ENCODE results near the gene PTGFR. TPM values are rescaled to one million over a fixed set of nuclear protein-coding genes. Genes with fewer than 3 reads are reported as not detected.

PTGFR gene
- polyA plus RNA-seq, 1 experiment: 4.1 TPM

DNA sequence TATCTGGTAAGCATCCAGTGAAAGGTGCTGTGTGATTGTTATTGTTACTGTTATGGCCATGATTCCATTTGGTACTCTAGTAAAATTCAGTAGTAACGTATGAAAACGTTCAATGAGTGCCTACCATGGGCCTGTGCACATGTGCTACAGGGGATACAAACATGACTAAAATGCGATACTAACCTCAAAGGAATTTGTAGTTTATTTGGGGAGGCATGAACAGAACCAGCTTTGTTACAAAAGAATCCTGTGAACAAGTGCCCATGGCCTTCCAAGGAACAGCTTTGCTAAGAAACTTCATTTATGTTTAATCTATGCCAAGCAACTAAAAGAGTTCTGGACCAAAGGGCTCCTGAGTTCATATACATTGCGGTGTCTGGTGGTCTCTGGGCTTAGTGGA lies 28.7 kb downstream of the PTGFR start:
- H3K27me3 ChIP-seq (ENCODE audit: control insufficient read depth, insufficient read depth, low read length): no peaks in the 10 kb centered on the region
- peaks cover 1% of the 10 kb centered on the region; the same call in 1 of the 2 replicates for H3K36me3 ChIP-seq (ENCODE audit: control insufficient read depth, insufficient read depth, low read length)
- POLR2A ChIA-PET: no interaction called here
- TF ChIP-seq, protein P1, sequence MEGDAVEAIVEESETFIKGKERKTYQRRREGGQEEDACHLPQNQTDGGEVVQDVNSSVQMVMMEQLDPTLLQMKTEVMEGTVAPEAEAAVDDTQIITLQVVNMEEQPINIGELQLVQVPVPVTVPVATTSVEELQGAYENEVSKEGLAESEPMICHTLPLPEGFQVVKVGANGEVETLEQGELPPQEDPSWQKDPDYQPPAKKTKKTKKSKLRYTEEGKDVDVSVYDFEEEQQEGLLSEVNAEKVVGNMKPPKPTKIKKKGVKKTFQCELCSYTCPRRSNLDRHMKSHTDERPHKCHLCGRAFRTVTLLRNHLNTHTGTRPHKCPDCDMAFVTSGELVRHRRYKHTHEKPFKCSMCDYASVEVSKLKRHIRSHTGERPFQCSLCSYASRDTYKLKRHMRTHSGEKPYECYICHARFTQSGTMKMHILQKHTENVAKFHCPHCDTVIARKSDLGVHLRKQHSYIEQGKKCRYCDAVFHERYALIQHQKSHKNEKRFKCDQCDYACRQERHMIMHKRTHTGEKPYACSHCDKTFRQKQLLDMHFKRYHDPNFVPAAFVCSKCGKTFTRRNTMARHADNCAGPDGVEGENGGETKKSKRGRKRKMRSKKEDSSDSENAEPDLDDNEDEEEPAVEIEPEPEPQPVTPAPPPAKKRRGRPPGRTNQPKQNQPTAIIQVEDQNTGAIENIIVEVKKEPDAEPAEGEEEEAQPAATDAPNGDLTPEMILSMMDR (IDR thresholded peaks at IDR 0.05; ENCODE audit: insufficient read depth, low read depth, low read length): no peak
- CTCF ChIA-PET: interaction anchor here (0.7 to 1.2 kb wide), 2 partner anchors 23 to 34 kb away, joined by 3 to 4 read pairs; no protein-coding TSS in a partner anchor
- peak; percentile 31 for DNase-seq (ENCODE audit: low read depth)
- no peak overlapping the region for H3K4me3 ChIP-seq (ENCODE audit: low read depth, low read length)

DNA sequence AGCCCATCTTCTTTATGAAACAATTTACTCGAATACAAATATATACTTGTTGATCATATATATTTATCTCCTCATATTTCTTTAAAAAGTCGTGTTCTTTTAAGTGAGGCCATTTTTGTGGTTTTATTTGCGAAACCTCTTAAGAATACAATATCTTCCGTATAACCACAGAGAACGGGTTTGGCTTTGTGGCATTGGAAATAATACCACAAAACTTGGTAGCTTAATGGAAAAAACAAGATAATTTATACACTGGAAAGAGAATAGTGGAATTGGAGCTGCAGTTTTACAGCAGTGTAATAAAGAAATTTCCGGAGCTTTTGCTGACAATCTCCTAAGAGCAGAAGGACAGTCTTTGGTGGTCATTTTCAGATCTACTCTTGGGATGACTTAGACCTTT lies 29.4 kb downstream of the PTGFR start:
- Histone ChIP-seq H3K4me3 (ENCODE audit: low read depth, low read length) (no peak overlapping the region), H3K27me3 (ENCODE audit: control insufficient read depth, insufficient read depth, low read length) (no peaks in the 10 kb centered on the region), H3K36me3 (ENCODE audit: control insufficient read depth, insufficient read depth, low read length) (no peaks in the 10 kb centered on the region)
- POLR2A ChIA-PET: no interaction called here
- TF ChIP-seq, protein P1 (IDR thresholded peaks at IDR 0.05; ENCODE audit: insufficient read depth, low read depth, low read length): no peak
- CTCF ChIA-PET: interaction anchor here (1.4 kb wide), 1 partner anchor 10 kb away, joined by 5 read pairs; no protein-coding TSS in a partner anchor
- DNase-seq (ENCODE audit: low read depth): no peak

DNA sequence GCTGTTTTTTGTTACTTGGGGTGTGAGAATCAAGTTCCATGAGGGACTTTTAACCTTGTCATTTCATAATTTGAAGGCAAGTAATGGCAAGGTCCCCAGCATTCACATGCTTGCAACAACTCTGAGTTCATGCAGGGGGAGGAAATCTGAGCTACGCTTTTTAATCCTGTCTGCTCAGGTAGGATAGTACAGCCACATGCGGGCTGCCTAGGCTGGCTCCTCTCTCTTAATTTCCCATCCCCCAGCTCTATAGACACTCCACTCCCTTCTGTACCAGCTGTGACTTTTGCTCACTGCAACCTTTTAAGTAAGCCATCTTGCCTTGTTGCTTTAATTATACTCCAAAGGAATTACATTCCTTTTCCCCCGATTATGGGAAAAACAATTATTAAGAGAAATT lies 30.1 kb downstream of the PTGFR start:
- DNase-seq (ENCODE audit: low read depth): no peak
- TF ChIP-seq, protein P1 (IDR thresholded peaks at IDR 0.05; ENCODE audit: insufficient read depth, low read depth, low read length): no peak
- Histone ChIP-seq H3K27me3 (ENCODE audit: control insufficient read depth, insufficient read depth, low read length) (no peaks in the 10 kb centered on the region), H3K4me3 (ENCODE audit: low read depth, low read length) (no peak overlapping the region), H3K36me3 (ENCODE audit: control insufficient read depth, insufficient read depth, low read length) (no peaks in the 10 kb centered on the region)
- CTCF ChIA-PET: interaction anchor here (1.4 kb wide), 1 partner anchor 10 kb away, joined by 5 read pairs; no protein-coding TSS in a partner anchor
- POLR2A ChIA-PET: no interaction called here

DNA sequence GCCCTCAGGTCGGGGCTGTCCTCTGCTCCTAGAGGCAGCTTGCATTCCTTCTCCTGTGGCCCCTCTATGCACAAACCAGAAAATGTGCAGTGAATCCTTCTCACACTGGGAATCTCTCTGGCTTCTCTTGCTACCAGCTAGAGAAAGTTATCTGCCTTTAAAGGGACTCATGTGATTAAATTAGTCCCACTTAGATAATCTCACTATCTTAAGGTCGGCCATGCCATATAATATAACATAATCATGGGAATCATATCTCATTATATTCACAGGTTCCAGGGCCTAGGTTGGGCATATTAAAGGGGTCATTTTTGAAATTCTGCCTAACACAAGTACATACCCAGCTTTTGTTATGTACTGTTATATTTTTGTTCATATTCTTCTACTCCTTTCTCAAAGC lies 31.4 kb downstream of the PTGFR start:
- CTCF ChIA-PET: interaction anchor here (0.8 kb wide), 1 partner anchor 23 kb away, joined by 3 read pairs; no protein-coding TSS in a partner anchor
- Histone ChIP-seq H3K27me3 (ENCODE audit: control insufficient read depth, insufficient read depth, low read length) (no peaks in the 10 kb centered on the region), H3K4me3 (ENCODE audit: low read depth, low read length) (no peak overlapping the region), H3K36me3 (ENCODE audit: control insufficient read depth, insufficient read depth, low read length) (no peaks in the 10 kb centered on the region)
- TF ChIP-seq, protein P1 (IDR thresholded peaks at IDR 0.05; ENCODE audit: insufficient read depth, low read depth, low read length): no peak
- DNase-seq (ENCODE audit: low read depth): no peak
- POLR2A ChIA-PET: no interaction called here

DNA sequence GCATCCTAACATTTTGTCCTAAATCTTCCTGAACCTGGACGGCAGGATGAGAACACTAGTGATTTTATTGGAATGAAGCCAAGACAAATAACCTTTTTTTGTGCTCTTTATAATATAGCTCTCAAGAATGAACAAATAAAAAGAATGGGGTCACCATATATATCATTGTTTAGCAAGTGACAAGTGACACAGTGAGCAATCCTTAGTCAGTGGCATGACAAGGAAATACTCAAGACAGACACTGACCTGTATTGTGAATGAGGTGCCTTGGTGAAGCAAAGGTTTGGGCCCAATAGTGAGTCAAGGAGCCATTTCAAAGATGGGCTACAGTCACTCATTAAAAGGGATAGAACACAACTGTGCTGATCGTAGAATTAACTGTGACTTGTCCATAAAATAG lies 35.7 kb downstream of the PTGFR start:
- ChIA-PET POLR2A (no interaction called here), CTCF (no interaction called here)
- H3K27me3 ChIP-seq (ENCODE audit: control insufficient read depth, insufficient read depth, low read length): no peaks in the 10 kb centered on the region
- TF ChIP-seq, protein P1 (IDR thresholded peaks at IDR 0.05; ENCODE audit: insufficient read depth, low read depth, low read length): no peak
- H3K4me3 ChIP-seq (ENCODE audit: low read depth, low read length): no peak overlapping the region
- no peak for DNase-seq (ENCODE audit: low read depth)
- no peaks in the 10 kb centered on the region for H3K36me3 ChIP-seq (ENCODE audit: control insufficient read depth, insufficient read depth, low read length)
